HCEC 1CT (cell line): Measurements from ENCODE around the gene SLC12A8.

Source experiments
- DNase-seq: peaks from one replicate; pipeline ENCODE4 v3.0.0-alpha.2; 2017

The SLC12A8 gene

DNA sequence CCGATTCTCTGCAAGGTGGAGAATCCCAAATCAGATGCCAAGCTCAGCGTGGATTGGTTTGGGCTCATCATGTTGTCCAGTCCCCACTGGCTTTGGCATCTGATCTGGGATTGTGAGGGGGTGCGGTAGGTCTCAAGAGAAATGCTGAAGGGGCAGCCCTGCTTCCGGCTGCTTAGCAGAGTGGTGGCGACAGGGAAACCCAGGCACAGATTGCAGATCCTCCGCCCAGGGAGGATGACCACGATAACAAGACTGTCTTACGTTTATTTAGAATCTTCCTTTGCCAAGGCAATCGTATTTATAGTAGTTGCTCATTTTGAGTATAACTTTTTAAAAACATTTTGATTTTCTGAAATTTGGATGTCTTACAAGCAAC lies 61.1 kb downstream of the SLC12A8 start:
- no peak for DNase-seq

DNA sequence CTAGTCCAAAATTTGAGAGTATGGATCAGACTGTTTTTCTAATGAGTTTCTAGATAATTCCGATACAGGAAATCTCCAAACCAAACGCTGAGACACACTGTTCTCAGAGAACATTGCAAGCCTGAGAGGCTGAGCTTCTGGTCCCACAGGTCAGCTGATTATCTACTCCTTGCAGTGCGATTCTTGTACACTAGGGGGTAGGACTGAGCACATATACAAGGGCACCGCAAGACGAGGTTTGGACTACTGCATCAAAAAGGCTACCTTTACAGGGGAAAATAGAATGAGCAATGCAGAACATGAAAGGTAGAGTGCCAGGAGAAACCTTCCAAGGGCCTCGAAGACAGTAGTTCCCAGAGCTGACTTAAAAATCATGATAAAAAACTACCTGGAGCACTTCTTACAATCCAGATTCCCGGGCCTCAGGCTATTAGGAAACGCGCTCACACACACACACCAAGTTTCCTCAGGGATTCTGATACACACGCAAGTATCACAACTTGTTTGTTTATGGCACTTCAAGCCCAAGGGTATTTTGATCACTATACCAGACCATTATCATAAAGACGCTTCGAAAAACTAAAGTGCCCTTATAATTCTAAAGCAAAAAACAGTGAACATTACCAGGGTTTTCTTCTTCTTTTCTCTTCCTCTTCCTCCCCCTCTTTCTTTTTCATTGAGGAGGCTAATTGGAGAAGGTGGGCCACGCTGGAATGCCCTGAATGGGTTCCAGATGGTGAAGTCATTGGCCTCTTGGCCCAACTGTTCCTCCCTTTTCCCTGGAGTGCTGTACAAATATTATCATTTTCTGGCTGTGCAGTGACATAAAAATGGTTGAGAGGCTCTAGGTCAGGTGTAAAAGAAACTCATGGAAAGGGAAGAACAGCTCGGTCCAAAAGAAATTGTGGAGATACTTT lies 61.8 kb downstream of the SLC12A8 start:
- DNase-seq, result peak; percentile 43

DNA sequence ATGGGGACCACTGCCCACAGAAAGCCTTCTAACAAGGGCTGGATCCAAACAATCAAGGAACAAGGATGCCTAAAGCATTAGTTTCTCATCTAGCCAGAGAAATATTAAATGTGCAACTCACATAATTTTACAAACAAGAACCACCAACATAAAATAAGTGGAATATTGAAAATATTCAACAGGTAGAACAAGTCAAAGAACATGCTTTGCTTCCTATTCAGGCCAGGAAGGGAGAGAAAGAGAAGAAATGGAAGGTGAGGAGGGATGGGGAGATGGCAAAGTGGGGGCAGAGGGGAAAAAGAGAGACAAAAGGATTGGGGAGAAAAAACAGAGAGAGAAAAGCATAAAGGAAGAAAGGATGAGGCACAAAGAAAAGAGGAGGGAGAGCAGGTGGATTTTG lies 63.1 kb downstream of the SLC12A8 start:
- DNase-seq, result no peak

DNA sequence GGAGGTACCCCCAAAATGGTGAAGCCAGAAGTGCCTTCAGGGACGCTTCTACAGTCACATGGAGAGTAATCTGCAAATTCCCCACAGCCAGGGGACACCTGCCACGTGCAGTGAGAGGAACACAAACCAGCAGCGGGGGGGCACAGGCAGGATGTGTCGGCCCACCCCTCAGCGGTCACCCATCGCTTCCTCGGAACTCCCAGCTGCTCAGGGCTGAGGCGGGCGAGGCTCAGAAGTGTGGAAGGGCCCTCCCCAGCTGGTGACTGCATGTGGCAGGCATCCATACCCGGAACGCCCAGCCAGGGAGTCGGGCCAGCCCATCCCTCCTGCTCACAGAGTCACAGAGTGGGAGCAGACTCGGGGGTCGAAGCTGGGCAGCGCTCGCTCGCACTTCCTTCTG lies 63.7 kb downstream of the SLC12A8 start:
- DNase-seq, result no peak

DNA sequence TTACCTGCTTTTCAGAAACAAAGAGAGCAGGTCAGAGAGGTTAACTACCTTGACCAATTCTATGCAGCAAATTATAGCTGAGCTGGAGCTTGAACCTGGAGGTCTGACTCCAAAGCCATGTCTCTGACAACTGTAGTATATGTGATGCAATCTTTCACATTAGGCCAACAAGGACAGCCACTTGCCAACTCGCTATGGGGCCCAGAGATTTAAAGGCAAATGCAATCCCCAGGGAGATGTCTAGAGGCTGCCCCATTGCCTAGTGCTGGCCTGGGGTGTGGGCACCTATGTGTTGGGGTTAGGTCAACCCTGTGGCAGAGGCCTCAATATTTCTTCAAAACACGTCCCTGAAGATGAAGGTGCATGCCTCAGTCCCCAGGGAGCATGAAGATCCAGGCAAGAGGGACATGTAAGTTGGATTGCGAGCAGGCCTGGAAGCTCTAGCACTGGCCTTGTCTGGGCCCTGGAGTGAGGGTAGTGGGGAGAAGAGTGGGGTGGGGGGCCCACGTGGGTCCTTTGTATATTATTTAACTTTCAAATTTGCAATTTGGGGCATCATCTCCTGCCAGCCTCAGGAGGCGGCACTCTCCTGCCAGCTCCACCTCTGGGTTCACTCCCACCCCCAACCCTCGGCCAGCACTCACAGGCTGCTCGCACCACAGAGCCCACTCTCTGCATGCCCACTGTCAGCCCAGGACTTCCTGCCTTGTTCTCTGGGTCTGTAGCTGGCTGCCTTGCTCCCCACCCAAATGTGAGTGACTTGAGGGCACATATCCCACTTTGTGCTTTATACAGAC lies 64.3 kb downstream of the SLC12A8 start:
- no peak for DNase-seq

DNA sequence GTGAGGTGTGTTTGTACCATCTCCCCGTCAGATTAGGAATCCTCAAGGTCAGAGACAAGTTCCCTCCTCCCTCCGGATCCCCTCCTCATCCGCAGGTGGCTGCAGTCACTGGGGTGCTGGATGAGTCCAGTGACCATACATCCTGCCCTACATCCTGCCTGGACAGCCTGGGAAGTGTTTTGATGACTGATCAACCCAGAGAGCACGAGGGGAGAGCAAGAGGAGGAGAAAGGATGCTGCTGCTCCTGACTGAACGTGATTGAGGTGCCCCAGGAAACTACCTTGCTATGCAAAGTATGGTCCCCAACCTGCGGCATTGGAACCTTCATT lies 65.1 kb downstream of the SLC12A8 start:
- DNase-seq, result no peak

DNA sequence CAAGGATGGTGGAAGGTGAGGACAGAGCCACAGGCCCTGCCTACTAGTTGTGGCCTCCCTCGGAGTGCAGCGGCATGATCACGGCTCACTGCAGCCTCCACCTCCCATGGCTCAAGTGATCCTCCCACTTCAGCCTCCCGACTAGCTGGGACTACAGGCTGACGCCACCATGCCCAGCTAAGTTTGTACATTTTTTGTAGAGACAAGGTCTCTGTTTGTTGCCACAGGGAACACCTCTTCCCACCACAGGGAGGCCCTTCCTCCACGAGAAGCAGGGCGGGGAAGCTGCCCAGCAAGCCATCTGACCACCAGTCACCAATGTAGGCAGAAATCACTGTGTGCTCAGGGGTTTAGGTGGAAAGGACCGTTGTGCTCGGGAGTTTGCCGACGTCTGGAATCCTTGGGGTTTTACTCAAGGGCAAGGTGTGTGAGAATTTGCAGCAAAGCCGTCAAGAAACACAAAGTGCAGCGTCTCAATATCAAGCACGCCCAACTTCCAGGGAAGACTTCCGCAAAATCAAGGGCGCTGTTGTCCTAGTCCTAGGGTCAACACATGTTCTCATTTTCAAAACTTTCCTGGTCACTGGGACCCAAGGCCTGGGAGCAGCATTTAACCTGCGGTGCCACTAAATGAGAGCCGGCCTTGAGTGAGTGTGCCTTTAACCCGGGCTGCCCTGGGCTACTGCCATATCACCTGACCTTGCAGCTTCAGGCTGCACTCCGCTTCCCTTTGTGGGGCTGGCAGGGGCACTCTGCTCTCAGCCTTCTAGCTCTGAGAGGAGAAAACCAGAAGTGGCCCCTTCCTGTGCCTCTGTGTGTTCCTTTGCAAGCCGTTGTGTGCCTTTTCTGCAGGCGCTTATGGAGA lies 65.7 kb downstream of the SLC12A8 start:
- no peak for DNase-seq

DNA sequence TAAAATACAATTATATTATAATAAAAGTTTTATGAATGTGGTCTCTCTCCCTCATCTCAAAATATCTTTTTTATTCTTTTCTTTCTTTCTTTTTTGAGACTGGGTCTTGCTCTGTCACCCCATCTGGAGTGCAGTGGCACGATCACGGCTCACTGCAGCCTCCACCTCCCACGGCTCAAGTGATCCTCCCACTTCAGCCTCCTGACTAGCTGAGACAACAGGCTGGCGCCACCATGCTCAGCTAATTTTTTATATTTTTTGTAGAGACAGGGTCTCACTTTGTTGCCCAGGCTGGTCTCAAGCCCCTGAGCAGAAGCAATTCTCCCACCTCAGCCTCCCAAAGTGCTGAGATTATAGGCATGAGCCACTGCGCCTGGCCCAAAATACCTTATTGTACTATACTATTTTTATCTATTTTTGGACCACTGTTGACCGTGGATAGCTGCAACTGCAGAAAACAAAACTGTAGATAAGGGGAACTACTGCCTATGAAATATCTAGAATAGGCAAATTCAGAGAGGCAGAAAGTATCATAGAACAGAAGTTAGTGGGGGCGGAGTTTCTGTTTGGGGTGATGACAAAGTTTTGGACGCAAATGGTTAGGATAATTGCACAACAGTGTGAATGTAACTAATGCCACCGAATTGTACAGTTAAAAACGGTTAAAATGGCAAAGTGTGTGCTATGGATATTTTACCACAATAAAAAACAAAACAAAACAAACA lies 66.6 kb downstream of the SLC12A8 start:
- DNase-seq, result no peak

DNA sequence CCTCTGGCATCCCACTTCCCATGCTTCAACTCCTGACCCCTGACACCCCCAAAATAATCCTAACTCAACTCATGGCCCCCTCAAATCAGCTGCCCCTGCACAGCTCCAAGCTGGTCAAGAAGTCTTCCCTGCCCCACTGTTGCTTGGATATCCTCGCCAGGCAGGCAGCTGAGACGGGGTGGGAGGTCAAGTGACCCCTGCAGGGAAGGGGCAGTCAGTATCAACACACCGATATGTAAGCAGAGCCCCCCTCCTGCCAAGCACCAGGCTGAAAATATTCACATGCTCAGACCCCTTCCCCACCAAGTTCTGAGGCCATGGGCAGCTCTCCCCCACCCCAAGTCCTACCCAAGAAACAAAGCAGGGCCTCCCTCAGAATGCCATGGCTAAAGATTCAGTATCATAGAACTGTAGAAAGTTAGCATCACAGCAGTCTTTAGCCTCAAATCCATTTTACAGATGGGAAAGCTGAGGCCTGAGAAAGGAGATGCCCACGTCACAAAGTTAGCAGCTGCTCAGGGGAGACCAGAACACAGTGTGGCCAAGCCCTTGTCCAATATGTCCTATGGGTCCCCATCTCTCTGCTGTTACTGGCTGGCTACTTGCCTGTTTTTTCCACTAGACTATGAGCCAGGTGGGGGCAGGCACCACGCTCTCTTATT lies 67.8 kb downstream of the SLC12A8 start:
- no peak for DNase-seq

DNA sequence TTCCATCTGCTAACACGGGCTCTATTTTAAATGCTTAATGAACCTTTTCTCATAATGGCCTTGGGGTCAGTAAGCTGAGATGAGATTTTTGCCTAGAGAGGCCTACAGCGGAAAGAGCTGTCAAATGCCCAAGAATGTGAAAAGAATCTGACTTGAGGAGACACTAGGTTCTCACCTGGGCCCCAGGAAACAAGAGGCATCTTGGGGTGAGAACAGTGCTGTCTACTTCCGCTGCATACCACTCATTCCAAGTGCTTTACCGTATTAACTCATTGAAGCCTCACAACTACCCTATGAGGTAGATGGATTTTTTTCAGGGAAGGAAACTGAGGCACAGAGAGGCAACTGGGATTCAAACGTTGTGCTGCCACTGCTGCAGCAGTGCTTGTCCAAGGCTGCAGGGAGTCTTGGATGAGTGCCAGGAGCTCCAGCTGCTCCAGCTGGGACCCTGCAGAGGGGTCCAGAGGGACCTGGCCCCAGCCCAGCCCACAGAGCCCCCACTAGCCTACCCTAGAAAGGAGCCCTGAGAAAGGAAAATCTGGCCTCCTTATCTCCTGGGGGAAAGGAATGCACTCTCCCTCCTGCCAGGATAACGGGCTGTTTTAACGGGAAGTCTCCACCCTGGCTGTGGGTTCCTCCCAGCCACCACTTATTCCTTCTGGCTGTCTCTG lies 68.4 kb downstream of the SLC12A8 start:
- no peak for DNase-seq

DNA sequence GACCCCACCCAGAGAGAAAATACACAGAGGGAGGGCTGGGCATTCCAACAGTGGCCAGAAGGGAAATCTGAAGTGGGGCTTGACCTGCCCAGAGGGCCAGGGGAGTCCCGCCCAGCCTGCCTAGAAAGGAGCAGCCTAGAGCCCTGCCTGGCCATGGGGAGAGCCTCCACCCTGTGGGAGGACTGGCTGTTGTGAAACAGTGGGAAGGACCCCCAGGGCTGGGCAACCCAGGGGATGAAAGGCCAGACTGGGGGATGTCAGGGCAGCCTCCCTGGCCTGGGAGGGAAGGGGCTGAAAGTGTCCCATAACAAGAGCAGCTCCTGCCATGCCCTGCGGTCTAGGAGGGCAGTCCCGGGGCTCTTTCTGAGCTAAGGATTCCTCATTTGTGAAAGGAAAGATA lies 69.0 kb downstream of the SLC12A8 start:
- DNase-seq, result no peak

DNA sequence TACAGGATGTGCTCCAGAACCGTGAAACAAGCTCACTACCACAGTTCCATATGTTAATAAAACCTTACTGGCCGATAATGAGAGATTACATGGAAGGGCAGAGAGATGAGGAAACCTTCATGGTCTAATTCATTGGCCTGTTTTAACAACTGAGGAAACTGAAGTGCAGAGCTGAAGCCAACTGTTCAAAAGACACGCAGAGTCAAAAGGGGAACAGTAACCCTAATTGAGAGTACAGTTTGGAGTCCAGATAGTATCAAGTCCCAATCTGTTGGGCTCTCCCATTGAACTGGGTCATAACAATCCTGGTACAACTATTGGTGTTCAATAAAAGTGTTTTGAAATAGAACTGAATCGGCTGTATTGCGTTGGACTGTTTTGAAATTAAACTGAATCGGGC lies 69.6 kb downstream of the SLC12A8 start:
- no peak for DNase-seq

DNA sequence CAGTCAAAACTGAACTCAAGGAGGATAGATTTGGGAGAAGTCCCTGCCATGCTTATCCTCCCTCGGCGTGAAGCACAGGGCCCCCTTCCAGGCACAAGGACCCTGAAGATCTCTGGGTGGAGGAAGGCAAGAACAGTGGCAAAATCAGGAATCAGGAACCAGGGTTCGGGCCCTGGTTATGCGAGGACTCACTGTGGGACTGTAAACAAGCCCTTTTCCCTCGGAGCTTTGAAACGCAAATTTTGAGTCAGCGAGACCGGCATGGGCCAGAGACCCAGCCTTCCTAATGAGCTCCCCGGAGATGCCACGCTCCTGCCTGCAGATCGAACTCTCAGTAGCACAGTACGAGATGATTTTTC lies 70.1 kb downstream of the SLC12A8 start:
- DNase-seq, result no peak

DNA sequence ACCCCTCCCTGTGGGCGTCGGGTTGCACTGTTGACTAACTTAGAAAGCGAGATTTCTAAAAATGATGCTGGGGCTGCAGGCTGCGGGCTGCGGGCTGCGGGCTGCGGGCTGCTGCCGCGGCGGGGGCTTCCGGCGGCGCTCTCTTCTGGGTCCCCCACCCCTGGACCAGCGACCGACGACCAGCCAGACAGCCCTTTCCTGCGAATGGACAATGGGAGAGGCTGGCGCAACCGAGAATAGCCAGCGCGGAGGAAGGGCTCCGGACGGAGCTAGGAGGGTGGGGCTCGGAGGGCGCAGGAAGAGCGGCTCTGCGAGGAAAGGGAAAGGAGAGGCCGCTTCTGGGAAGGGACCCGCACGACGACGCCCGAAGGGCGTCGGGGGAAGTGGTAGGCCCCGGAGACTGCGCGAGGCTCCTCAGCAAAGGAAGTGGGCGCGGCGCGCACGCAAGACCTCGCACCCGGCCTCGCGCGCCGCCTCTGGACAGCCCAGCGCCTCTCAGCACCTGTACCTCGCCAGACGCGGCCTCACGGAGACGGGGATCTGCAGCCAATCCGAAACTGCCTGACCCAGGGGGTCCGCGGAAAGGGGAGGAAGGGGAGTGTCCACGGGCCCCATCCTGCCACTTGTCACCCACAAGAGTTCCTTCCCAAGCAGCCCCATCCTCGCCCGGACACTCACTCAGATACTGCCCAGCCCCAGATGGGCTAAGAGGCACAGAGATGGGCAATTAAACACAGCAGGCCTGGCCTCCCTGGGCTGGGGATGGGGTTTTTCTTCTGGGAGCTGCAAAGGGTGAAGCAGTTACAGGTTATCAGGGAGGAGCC lies 70.7 kb downstream of the SLC12A8 start:
- DNase-seq, result no peak

DNA sequence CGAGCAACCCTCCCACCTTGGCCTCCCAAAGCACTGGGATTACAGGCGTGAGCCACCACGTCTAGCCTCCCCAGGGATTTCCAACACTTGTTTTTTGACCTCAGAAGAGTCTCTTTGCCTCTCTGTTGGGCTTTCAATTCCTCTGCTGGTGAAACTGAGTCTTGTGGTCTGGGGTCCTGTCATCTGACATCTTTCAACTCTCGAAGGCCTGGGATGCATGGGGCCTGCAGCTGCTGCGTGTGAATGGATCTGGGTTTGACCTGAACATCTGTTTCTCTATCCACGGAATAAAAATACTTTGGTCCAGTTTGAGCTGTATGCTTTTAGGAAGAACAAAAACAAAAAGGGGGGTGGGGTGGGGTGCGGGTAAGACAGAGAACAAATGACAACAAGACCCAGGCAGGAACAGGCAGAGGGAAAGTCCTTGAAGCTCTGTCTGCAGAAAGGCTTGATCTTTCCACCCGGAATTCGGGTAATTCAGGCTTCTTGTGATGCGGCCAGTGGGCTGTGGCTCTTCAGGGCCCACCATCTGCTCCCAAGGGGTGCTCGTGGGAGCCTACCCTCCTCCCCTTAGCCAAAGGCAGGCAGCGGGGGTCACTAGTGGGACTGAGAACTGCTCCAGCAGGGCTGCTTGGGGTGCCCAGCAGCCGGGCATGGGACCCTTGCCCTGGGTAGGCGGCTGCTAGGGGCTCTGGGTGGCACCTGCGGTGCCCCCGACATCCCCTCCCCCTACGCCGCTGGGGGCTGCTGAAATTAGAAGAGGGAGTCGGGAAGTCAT lies 71.5 kb downstream of the SLC12A8 start:
- no peak for DNase-seq

DNA sequence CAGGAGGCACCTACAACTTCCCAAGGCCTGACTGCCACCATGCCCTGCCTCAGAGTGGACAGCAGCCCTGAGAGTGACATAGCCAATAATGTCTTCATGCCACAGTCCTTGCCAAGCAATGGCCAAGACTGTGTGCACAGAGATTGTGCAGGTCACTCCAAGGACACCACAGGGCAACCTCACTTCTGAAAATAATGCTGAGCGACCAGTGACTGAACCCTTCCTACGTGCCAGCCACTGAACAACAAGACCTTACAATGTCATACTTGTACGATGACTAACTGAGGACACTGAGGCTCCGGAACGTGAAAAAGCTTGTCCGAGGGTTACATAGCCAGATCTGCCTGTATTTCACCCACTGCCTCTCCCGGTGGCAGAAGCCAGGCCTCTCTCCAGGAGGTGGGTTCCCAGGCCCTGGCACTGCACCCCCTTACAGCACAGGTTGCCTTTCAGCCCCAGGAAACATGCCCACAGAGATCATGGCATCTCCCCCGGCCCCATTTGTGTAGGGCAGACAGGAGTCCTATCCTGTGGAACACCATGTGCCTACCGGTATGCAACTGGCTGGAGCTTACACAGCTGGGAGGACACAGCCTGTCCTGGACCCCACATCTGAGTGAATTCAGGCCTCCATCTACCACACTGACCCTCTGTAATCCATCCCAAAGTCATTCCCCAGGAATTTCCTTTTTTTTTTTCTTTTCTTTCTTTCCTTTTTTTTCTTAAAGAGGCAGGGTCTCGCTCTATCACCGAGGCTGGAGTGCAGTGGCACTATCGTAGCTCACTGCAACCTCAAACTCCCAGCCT lies 72.3 kb downstream of the SLC12A8 start:
- peak; percentile 51 for DNase-seq

DNA sequence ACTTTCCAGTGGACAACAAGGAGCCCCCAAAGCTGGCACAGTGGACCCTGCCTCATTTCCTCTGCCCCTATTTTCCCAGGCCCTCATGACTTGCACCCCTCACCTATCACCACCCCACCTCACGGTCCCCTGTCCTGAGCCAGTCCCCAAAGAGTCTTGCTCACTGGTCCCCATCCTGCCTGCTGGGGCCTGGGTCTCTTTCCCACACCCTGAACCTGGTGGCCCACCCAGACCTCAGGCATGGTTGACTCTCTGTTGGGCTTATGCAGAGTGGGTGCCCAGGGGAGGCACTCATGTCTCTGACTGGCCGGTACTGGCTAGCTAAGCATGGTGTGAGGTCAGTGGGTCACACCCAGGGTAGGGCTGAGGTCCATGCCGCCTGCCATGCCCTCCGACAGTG lies 73.2 kb downstream of the SLC12A8 start:
- no peak for DNase-seq

DNA sequence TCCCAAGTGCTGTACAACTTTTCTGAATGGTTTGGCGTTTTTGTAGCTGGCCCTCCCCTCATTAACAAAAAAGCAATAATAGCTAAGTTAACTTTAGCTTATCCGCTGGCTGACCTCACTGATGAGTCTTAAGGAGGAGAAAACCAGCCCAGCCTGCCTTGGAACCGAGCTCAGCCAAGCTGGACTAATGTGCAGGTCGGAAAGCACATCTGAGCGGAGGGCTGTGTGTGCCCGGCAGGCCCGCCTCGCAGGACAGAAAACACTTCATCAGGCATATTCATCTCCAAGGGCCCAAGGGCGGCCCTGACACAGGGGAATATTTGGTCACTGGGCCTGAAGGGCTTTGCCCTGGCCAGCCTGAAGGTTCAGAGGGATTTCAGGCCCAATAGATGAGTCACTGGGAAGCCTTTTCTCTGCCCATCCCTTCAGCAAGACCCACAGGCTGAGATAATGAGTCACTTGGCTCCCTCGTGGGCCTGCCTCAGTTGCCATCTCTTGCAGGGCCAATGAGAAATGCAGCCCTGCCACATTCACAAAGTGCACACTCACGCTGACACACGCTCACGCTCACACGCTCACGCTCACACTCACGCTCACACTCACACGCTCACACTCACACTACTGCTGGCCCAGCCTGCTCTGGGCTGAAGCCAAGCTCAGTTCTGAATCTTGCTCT lies 75.1 kb downstream of the SLC12A8 start:
- peak; percentile 76 for DNase-seq
